ENCODE results near the gene OR4K5. TPM values are rescaled to one million over a fixed set of nuclear protein-coding genes. Genes with fewer than 3 reads are reported as not detected.
"Not testable (repeated sequence)": the region's sequence is repeated elsewhere in the genome, so short reads cannot be mapped to it uniquely, and the experiment has no call there.

OR4K5 gene, protein sequence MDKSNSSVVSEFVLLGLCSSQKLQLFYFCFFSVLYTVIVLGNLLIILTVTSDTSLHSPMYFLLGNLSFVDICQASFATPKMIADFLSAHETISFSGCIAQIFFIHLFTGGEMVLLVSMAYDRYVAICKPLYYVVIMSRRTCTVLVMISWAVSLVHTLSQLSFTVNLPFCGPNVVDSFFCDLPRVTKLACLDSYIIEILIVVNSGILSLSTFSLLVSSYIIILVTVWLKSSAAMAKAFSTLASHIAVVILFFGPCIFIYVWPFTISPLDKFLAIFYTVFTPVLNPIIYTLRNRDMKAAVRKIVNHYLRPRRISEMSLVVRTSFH
- not detected for polyA plus RNA-seq (2012; ENCODE audit: insufficient read depth, insufficient read length)

DNA sequence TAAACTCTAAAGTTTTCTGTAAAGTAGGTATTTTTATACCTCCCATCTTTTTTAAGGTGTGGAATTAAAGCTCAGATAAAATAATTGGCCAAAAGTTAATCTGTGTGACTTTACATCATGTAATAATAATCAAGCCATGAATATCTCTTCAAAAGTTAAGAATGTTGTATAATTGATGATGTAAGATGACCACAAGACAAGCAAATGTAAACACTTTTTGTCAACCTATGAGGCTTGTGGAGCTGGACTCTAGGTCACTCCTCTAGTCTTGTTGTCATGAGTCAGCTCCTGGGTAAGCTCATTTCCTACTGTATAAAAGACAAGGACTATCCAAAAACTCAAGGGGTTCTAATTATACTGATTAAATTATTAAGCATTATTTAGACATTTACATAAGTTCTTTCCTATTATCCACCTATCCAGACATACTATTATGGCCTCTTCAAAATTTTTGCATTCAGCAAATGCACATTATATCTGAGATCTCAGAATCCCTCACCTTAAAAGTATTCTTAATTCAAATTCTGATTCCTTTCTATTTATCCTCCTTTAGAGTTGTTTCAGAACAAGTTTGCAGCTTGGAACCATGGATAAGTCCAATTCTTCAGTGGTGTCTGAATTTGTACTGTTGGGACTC is at the start of gene OR4K5:
Gene OR4K5, plus strand, starts transcription at position 587 of the 637 bp plus-strand sequence. Its CDS starts 0 bp downstream, at position 587.
- H3K4me3 ChIP-seq (ENCODE audit: low read length), result no peak within 1 kb of the TSS
- no peak for DNase-seq (ENCODE audit: low read depth, low spot score)

DNA sequence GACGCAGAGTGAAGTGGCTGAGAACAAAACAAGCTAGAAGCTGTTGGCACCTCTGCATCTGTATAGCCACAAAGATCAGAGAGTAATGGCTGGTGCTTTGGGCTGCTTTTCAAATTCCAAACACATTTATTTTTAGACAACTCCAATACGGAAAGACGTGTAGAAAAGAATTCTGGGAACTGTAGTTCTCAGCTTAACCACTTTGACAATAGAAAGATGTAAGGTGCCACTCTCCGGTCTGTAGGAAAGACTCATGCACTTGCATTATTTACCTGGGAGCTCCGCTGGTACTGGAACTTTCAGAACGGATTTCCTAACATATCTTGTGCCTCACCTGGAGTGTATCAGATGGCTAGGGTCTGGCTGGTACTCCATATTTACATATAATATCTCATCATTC is 47.2 kb upstream of the OR4K5 start:
- no peak overlapping the region for H3K4me3 ChIP-seq (ENCODE audit: low read length)
- DNase-seq (ENCODE audit: low read depth, low spot score), result no peak

DNA sequence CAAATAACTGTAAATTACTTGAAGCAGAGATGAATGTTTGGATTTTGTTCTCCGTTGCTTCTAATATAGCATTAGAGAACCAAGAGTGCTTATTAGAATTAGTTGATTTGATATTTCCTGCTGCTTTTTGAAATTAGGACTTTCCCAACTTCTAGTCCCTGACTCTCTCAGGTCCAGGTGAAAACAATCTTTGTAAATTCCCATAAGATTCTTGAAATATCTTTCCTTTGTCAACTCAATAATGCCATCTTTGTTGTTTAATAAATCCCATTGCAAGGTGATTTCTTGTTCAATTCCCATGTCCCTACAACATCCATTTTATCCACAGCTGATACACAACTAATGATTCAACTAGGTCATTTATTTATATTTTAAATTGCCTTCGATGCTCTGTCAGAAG is 45.6 kb upstream of the OR4K5 start, which contains the start of gene OR4K2:
Gene OR4K2, plus strand, starts transcription at position 301 of the 400 bp plus-strand sequence. CDS start 1,126 bp downstream, outside the sequence.
- no peak within 1 kb of the TSS for H3K4me3 ChIP-seq (ENCODE audit: low read length)
- DNase-seq (ENCODE audit: low read depth, low spot score), result no peak

DNA sequence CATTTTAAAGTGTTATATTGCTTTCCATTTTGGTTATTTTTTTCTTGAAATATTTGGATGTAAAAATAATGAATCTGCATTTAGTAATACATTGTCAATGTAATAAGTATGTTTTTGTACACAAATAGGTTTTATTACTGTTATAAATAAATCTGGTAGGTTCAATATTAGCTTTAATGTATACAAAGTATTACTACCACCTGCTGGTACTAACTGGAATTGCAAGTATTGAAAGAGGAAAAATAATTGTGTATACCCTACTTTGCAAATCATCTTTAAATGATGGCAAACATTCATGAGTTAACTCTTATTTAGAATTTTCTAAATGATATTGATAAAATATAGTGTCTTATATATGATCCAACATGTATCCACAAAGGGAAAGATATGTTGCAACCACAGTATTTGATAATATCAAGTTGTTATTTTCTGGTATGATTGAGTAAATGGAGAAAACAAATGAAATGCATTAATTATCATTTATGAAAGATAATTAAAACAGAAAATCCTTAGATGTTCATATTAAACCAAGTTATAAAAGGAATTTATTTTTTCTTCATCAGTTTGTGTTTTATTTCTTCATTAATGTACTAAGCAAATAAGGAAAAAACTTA is 42.3 kb upstream of the OR4K5 start:
- H3K4me3 ChIP-seq (ENCODE audit: low read length), result no peak overlapping the region
- DNase-seq (ENCODE audit: low read depth, low spot score), result peak; percentile 25

DNA sequence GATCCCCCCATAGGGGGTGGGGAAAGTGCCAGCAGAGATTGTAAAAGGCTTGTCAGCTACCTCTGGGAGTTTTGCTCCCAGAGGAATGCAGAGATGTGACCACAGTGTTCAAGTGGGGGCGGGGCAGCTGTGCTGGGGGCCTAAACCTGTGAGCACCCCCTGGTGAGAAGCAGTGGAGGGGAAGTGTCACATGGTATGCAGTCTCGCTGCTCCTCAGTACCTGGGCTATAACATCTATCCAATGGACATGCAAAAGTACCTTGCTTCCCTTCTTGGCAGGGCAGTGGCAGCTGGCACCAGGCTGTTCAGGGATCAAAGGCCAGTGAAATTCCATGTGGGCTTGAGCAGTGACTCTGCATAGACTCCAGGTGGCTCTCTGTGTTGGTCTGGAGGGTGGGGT is 25.1 kb upstream of the OR4K5 start:
- no peak overlapping the region for H3K4me3 ChIP-seq (ENCODE audit: low read length)

DNA sequence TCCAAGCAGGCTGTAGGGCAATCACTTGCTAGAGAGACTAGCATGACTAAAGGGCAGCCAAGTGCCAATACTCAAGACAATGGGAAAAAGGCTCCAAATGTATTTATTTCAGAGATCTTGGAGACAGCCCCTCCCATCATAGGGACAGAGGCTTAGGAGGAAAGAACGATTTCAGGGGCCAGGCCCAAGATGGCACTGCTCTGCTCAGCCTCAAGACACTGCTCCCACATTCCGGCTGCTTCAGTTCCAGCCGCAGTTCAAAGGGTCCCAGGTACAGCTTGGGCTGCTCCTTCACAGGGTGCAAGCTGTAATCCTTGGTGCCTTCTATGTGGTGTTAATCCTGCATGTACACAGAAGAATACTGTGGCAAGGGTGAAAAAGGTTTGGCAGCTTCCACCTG is 19.4 kb upstream of the OR4K5 start:
- H3K4me3 ChIP-seq (ENCODE audit: low read length), result no peak overlapping the region
- DNase-seq (ENCODE audit: low read depth, low spot score), result no peak

More for the DNA sequence above, 25.1 kb upstream of the OR4K5 start:
- DNase-seq (ENCODE audit: low read depth, low spot score), result no peak

DNA sequence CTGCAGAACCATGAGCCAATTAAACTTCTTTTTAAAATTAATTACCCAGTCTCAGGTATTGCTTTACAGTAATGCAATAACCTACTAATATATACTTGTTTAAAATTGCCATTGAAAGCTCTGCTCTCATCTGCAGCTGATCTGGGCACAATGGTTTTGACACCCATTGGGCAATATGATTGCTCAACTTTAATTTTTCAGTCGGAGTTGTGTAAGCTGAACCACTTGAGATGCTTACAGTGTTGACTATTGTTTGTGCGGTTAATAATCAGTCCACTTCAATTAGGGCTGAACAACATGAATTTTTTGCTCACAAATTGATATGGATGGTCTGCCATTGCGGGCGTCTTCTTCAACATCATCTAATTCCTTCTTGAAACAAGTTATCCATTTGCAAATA is 18.0 kb upstream of the OR4K5 start:
- H3K4me3 ChIP-seq (ENCODE audit: low read length), result no peak overlapping the region
- no peak for DNase-seq (ENCODE audit: low read depth, low spot score)

DNA sequence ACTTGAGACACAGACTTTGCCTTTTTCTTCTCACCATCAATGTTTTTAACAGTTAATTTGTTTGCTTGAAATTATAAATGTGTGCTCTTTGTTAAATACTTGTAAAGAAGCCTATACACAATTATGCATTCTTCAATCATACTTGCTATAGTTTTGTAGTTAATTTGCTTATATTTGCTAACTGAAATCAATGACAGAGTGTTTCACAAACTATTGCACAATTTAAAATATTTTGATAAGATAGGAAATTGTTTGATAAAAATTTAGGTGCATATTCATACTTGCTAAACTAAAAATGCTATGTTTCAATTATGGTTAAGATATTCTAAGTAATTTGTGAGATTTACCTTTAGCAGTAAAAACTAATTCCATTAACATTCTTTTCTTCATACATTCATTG is 13.7 kb upstream of the OR4K5 start:
- no peak for DNase-seq (ENCODE audit: low read depth, low spot score)
- H3K4me3 ChIP-seq (ENCODE audit: low read length), result no peak overlapping the region

DNA sequence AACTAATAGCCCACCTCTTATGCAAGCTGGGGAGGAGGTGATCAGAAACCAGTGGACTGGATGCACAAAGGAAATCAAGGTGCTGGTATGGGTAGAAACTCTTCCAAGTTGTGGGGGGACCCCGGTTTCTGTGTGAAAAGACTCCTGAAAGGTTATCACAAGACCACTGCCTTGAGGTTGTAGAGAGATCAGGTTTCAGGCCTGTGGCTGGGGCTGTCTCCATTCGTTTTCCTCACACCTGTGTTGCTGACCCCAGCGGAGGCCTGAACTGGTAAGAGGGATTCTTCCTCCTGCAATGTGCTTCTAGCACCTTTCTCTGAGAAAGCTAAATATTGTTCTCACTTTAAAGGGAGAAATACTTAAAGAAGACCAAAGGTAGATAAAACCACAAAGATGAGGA is 9.3 kb upstream of the OR4K5 start:
- no peak for DNase-seq (ENCODE audit: low read depth, low spot score)
- H3K4me3 ChIP-seq (ENCODE audit: low read length), result no peak overlapping the region

DNA sequence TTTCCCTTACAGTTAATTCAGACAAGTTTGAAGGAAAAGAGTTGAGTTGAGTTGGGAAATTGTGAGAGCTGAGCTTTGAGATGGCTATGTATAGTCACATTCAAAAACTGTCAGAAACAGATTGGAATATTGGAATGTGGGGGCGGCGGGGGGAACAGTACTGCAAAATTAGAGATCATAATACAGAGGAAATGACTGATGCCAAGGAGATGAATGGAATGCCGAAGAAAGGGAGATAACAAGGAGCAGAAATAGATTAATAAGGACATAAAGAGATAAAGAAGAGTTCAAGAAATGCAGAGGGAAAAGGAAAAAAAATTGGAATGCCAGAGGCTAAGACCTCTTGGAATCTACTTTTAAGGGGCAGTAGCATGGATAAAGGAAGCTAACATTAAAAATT is 3.2 kb upstream of the OR4K5 start:
- DNase-seq (ENCODE audit: low read depth, low spot score), result no peak
- H3K4me3 ChIP-seq (ENCODE audit: low read length), result no peak overlapping the region

DNA sequence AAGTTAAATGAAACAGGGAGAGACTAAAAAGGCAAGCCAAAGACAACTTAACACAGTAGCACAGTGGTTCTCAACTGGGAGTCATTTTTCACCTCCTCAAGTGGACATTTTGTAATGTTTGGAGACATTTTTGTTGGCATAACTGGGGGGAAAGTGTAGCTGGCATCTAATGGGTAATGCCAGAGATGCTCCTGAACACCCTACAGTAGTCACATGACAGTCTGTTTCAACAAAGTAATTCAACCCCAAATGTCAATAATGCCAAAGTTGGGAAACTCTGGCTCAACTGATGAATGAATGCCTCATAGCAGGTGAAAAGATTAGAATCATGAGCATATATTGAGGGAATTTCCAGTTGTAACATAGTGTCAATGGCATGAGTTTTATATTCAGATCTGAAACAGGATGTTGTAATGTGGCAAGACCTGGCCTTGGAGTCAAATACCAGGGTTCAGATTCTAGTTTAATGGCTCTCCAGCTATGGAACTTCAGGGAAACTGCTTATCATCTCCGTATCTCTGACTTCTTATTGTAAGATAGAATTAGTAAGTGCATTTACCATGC is 2.4 kb upstream of the OR4K5 start:
- no peak for DNase-seq (ENCODE audit: low read depth, low spot score)
- no peak overlapping the region for H3K4me3 ChIP-seq (ENCODE audit: low read length)

DNA sequence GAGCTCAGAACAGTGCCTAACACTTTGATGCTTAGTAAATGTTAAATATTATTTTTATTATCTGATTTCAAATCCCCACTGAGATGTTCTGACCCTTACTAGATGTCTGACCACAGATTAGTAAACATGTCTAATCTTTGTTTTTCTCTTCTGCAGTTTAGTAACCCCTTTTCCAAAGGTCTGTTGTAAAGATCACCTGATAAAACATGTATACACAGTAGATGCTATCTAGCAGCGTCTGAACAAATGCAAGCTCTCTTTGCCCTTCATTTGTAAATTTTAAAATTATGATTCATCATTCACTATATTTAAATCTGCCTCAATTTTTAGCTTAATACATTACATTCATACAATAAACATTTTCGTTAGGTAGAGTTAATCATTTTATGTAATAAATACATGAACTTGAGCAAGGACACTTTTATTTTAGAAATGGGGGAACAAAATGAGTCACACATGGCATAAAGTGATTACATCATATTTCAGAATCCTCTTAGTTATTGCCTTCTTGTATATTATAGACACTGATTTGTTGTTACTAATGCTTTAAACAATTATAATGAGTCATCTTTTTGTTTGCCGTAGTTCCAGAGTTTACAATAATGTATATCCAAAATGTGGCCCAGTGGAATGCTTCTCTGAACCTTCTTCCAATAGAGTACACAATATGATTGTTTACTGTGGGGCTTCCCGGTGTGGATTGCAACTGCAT is 1.7 kb upstream of the OR4K5 start:
- no peak for DNase-seq (ENCODE audit: low read depth, low spot score)
- no peak overlapping the region for H3K4me3 ChIP-seq (ENCODE audit: low read length)

DNA sequence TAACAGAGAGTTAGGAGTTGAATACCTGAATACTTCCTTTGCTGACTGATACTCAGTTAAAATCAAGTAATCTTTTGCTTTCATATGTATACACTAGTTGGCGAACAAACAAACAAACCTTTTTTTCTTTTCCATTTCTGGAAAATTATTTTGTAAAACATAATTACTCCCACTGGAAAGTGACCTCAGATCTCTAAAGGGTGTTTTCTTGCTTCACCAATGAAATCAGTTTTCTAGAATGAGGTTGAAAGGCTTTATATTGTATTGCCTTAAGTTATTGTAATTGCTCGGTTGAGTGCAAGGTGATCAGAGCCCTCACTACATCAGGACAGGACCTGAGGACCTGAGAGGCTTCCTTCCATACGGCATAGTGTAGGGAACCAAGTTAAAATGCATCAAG is 10.2 kb downstream of the OR4K5 start, which contains the start of gene OR4K1:
Gene OR4K1, plus strand, starts transcription at position 301 of the 400 bp plus-strand sequence. CDS start 4,750 bp downstream, outside the sequence.
- no peak within 1 kb of the TSS for H3K4me3 ChIP-seq (ENCODE audit: low read length)
- no peak for DNase-seq (ENCODE audit: low read depth, low spot score)

DNA sequence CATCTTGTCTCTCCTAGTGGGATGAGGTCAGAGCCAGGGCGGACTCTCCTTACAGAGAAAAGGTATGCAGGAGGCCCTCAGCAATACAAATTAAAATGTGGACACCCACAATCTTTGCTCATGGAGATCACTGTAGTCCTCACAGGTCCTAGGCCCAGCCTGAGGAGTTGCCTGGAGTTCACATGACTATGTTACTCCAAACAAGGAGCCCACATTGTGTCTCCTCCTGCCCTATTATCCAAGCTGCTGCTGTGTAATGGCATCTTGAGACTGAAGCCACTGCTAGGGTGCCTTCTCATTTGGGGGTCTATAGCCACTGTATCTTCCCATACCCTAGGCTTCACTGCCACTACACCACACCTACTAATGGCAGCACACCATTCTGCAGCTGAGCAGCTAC is 21.3 kb downstream of the OR4K5 start:
- H3K4me3 ChIP-seq (ENCODE audit: low read length), result no peak overlapping the region
- DNase-seq (ENCODE audit: low read depth, low spot score), result no peak

DNA sequence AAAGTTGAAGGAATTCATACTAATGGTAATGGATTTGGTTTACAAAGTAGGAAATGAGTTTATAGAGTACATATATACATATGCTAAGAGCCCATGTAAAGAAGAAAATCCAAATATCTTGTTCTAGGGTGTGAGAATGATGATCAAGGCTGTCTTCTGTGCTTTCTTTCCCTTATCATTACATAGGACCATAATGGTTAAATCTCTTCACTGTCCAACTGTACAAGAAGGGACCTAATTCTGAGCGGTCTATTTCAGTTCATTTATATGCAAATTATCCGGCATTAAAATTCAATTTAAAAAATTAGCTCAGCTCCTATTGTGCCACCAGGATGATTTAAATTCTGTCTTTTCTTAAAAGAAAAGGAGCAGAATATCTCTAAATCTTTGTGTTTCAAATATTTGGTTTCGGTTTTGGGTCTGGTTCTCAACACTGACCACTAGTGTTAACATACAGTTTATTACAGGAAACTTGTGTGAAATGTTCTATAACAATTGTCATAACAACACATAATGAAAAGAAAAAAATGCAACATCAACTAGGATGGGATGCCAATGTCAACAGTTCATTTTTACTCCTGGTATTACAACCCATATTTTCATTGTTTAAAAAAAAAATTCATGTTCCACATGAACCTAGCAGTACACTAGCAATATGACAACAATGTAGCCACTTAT is 27.1 kb downstream of the OR4K5 start:
- no peak for DNase-seq (ENCODE audit: low read depth, low spot score)
- H3K4me3 ChIP-seq (ENCODE audit: low read length), result no peak overlapping the region

DNA sequence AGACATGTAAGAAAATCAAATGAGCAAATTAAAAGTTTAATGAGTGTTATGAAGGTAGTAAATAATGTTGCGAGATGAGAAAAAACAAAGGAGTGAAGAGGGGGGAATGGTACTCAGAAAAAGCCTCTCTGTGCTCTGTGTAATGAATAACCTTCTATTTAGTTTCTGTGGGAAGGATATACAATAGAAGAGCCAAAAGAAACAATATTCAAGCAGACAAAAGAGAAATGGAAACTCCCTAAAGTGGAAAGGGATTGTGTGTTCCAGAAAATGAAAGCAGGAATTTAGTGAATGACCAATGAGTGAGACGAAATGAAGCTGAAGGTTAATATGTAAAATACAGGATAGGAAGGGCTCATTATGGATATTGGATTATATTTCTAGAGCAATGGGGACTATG is 28.8 kb downstream of the OR4K5 start:
- no peak overlapping the region for H3K4me3 ChIP-seq (ENCODE audit: low read length)
- no peak for DNase-seq (ENCODE audit: low read depth, low spot score)

DNA sequence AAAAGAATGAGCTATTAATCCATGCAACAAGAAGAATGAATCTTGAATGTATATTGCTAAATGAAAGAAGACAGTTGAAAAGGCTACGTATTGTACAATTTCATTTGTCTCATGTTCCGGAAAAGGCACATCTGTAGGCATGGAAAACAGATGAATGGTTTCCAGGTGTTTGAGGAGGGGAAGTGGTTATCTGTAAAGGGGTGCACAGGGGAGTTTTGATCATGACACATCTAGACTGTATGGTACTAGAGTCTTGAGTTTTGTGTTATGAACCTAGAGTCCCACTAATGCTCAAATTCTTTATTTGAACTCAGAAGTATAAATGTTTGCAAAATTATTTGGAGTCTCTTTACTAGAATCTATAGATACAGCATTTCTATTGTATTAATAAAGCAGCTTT is 49.3 kb downstream of the OR4K5 start:
- not testable (repeated sequence) for H3K4me3 ChIP-seq (ENCODE audit: low read length); DNase-seq (ENCODE audit: low read depth, low spot score)

All from Jurkat, Clone E6-1 (cell line).